NCI-H2107 (cell line): Measurements from ENCODE around the gene SYNE3.

Experiments used
- DNase-seq: peaks from one replicate; lab custom pipeline; 2025; lab: John Stamatoyannopoulos, UW

The SYNE3 gene

GRCh38 chr14:95489214-95490137 is 27.0 kb downstream of the SYNE3 start:
- no peak for DNase-seq

- no peak for DNase-seq
Observed at GRCh38 chr14:95488376-95489213, 27.9 kb downstream of the SYNE3 start.

GRCh38 chr14:95487669-95488084 is 28.8 kb downstream of the SYNE3 start:
- no peak for DNase-seq

GRCh38 chr14:95486875-95487668 is 29.4 kb downstream of the SYNE3 start:
- DNase-seq = peak; percentile 77

- no peak for DNase-seq
Observed at GRCh38 chr14:95485222-95485819, 31.1 kb downstream of the SYNE3 start.

- DNase-seq = no peak
Observed at GRCh38 chr14:95484296-95484695, 32.2 kb downstream of the SYNE3 start.

GRCh38 chr14:95483309-95484165 is 32.9 kb downstream of the SYNE3 start:
- no peak for DNase-seq

- no peak for DNase-seq
Observed at GRCh38 chr14:95482627-95483308, 33.7 kb downstream of the SYNE3 start.

- DNase-seq = no peak
Observed at GRCh38 chr14:95481391-95482022, 34.9 kb downstream of the SYNE3 start.

- no peak for DNase-seq
Observed at GRCh38 chr14:95480887-95481226, 35.6 kb downstream of the SYNE3 start.

- DNase-seq = no peak
Observed at GRCh38 chr14:95480109-95480886, 36.2 kb downstream of the SYNE3 start.

- DNase-seq = no peak
Observed at GRCh38 chr14:95479494-95479893, 37.0 kb downstream of the SYNE3 start.

- no peak for DNase-seq
Observed at GRCh38 chr14:95478818-95479217, 37.6 kb downstream of the SYNE3 start.

- DNase-seq = no peak
Observed at GRCh38 chr14:95478309-95478708, 38.1 kb downstream of the SYNE3 start.

- DNase-seq = no peak
Observed at GRCh38 chr14:95477411-95478269, 38.8 kb downstream of the SYNE3 start.

GRCh38 chr14:95476747-95477146 is 39.7 kb downstream of the SYNE3 start:
- no peak for DNase-seq

GRCh38 chr14:95475540-95476240 is 40.8 kb downstream of the SYNE3 start:
- DNase-seq = no peak
